Activated naive CD4-positive, alpha-beta T cell treated with anti-CD3 and anti-CD28 coated beads, Interleukin-2, amount 10 ng/mL, durations not matched to agents 7 days and 5 days (primary cell): ENCODE results near the gene CXCR4.

ENCODE experiments used
- CTCF ChIA-PET: fragments of 350-600 bp; sonication (Branson Sonifier 250); formaldehyde crosslinking; loops from one replicate; lab custom pipeline; 2021; ENCODE audit warnings: antibody characterized with exemption; lab: Charles Lee
- DNase-seq: peaks from one replicate; pipeline ENCODE4 v3.0.0-alpha.2; 2020
- H3K27ac Mint-ChIP-seq: one replicate; pipeline ENCODE4 v1.8.0; 2021; ENCODE audit warnings: mild to moderate bottlenecking, moderate library complexity, mixed read lengths
- H3K27me3 Mint-ChIP-seq: one replicate; pipeline ENCODE4 v1.8.0; 2021; ENCODE audit warnings: mild to moderate bottlenecking, mixed read lengths
- H3K36me3 Mint-ChIP-seq: one replicate; pipeline ENCODE4 v1.8.0; 2021; ENCODE audit warnings: mixed read lengths
- H3K4me1 Mint-ChIP-seq: one replicate; pipeline ENCODE4 v1.8.0; 2021; ENCODE audit warnings: mixed read lengths
- H3K4me3 Mint-ChIP-seq: one replicate; pipeline ENCODE4 v1.8.0; 2021; ENCODE audit warnings: mild to moderate bottlenecking, moderate library complexity, mixed read lengths
- H3K9me3 Mint-ChIP-seq: one replicate; pipeline ENCODE4 v1.8.0; 2021; ENCODE audit warnings: mixed read lengths

Gene CXCR4

DNA sequence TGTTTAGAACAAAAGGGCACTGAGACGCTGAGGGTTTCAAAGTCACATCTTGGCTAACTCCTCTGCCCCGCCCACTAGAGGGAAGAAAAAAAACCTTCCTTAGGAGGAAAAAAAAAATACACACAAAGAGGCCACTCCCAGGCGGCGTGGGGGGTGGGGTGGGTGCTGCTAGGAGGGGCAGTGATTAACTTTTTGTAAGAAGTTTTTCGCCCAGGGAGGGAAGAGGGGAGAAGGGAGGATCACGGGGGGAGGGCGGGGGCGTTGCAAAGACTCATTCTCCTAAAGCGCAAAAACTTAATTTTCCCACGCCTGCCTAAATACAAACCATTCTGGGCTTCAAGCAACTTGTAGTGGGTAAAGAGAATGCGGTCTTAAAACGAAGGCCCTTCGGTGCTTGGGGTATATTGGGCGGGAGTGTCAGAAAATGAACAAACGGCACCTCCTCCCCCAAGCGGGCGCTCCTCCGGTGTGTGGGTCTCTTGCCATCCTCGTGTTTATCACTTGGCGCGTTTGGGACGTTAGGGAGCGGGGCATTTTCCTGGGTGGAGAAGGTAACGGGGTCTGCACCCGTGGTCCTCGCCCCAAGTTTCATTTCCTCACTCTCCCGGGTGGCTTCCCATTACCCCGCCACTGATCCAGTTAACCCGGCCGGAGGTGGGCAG is 1.7 kb downstream of the CXCR4 start:
- Mint-ChIP-seq H3K36me3 (peaks cover 55% of the 10 kb centered on the region), H3K27ac (peak overlapping the region; percentile 92), H3K9me3 (no peaks in the 10 kb centered on the region), H3K4me3 (peak overlapping the region; percentile 97), H3K4me1 (peaks cover 56% of the 10 kb centered on the region), H3K27me3 (peaks cover 25% of the 10 kb centered on the region)
- peak; percentile 89 for DNase-seq
- CTCF ChIA-PET = interaction anchor here (0.9 to 1.6 kb wide), 3 partner anchors 60 to 260 kb away, joined by 3 to 8 read pairs (median 4); no protein-coding TSS in a partner anchor

DNA sequence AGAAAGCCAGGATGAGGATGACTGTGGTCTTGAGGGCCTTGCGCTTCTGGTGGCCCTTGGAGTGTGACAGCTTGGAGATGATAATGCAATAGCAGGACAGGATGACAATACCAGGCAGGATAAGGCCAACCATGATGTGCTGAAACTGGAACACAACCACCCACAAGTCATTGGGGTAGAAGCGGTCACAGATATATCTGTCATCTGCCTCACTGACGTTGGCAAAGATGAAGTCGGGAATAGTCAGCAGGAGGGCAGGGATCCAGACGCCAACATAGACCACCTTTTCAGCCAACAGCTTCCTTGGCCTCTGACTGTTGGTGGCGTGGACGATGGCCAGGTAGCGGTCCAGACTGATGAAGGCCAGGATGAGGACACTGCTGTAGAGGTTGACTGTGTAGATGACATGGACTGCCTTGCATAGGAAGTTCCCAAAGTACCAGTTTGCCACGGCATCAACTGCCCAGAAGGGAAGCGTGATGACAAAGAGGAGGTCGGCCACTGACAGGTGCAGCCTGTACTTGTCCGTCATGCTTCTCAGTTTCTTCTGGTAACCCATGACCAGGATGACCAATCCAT is 2.7 kb downstream of the CXCR4 start:
- Mint-ChIP-seq H3K36me3 (peaks cover 51% of the 10 kb centered on the region), H3K4me3 (peak overlapping the region; percentile 97), H3K27me3 (peaks cover 22% of the 10 kb centered on the region), H3K9me3 (no peaks in the 10 kb centered on the region), H3K4me1 (peaks cover 49% of the 10 kb centered on the region), H3K27ac (peak overlapping the region; percentile 67)
- CTCF ChIA-PET = interaction anchor here (0.9 kb wide), 1 partner anchor 65 kb away, joined by 3 read pairs; no protein-coding TSS in a partner anchor
- no peak for DNase-seq

DNA sequence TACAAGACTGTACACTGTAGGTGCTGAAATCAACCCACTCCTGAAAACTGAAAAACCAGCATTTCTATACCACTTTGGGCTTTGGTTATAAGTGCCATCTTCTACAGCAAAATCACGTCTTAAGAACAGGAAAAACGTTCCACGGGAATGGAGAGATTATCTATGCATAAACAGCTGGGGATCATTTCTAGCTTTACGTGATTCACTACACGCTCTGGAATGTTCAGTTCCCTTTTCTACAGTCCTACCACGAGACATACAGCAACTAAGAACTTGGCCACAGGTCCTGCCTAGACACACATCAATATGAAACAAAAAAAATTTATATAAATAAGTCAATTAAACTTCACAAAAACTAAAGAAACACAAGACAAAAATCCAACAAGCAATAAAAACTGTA is 3.6 kb downstream of the CXCR4 start:
- Mint-ChIP-seq H3K27ac (no peak overlapping the region), H3K27me3 (peaks cover 16% of the 10 kb centered on the region), H3K4me1 (peaks cover 43% of the 10 kb centered on the region), H3K4me3 (peak overlapping the region; percentile 63), H3K36me3 (peaks cover 53% of the 10 kb centered on the region), H3K9me3 (no peaks in the 10 kb centered on the region)
- CTCF ChIA-PET = interaction anchor here (0.9 kb wide), 1 partner anchor 64 kb away, joined by 3 read pairs; no protein-coding TSS in a partner anchor
- no peak for DNase-seq

DNA sequence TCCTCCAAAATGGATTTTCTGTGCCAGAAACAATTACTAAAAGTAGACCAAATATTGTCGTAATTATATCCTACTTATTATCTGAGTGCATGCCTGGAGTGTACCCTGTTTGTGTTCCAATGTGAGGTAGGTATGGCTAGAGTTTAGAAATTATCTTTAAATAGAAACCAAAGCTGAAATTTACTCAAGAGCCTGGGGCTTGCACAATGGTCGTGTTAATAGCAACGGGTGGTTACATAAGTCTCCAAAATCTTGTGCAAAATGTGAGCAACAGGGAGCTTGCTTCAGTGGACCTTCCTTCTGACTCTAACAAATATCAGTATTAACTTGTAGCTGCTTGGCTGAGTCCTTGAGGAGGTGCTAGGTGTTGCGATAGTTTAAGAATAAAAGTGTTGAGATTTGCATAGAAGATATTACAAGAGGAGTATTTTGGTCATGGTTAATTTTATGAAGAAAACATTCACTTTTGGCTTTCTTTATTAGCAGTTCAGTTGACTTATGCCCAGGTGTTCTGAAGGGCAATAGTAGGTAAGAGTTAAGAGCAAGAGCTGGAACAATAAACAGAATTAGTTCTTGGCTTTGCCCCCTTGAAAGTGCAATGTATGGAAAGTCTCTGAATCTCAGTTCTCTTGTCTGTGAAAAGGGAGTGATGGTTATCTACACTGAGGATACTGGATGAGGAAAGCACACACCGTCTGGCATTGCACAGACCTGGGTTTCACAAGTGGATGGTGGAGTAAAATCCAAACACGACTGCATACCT is 4.6 kb downstream of the CXCR4 start:
- Mint-ChIP-seq H3K4me1 (peaks cover 39% of the 10 kb centered on the region), H3K36me3 (peaks cover 53% of the 10 kb centered on the region)

DNA sequence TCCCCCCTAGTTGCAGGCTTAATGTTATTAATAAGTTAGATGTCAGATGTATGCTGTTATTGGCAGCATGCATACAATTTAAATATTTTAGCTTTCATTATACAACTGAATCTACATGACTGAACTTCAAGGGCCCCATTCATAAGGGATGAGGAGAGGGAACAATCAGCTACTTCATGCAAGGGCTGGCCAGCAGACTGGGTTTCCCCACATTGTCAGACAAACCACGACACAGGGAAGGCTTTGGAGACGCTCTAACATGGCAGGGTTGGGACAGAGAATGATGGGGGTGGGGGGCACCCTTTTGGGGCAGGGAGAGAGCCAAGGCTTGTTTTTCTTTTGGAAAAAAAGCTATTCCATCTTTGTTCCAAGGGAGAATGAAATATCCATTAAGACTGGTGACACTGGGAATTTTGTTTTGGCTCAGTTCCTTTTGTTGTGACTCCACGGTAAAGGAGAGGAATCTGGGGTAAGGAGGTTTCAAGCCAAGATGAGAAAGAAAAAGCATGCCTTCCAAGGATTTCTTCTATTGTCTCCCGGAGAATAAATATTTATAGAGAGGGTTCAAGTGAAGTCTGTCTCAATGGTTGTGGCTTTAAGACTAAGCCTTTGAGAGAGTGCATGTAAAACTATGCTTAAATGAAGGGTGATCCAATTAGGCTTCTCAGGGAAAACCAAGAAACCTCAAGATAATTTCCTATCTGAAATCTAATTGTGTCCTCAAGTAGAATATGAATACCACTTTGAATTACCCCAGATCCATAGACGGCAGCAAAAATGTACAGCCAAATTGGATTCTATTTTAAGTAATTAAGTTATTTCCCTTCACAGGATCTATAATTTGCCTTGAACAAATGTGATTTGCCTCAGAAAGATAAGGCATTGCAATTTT is 5.4 kb downstream of the CXCR4 start:
- Mint-ChIP-seq H3K27ac (no peak overlapping the region), H3K4me3 (peak overlapping the region; percentile 5), H3K36me3 (peaks cover 51% of the 10 kb centered on the region), H3K27me3 (peaks cover 7% of the 10 kb centered on the region), H3K9me3 (no peaks in the 10 kb centered on the region), H3K4me1 (peaks cover 40% of the 10 kb centered on the region)
- no peak for DNase-seq
- CTCF ChIA-PET = no interaction called here

More for the DNA sequence above, 4.6 kb downstream of the CXCR4 start:
- Mint-ChIP-seq H3K9me3 (no peaks in the 10 kb centered on the region), H3K27ac (peak overlapping the region; percentile 61), H3K4me3 (peak overlapping the region; percentile 63), H3K27me3 (peaks cover 11% of the 10 kb centered on the region)
- DNase-seq = no peak
- CTCF ChIA-PET = no interaction called here

DNA sequence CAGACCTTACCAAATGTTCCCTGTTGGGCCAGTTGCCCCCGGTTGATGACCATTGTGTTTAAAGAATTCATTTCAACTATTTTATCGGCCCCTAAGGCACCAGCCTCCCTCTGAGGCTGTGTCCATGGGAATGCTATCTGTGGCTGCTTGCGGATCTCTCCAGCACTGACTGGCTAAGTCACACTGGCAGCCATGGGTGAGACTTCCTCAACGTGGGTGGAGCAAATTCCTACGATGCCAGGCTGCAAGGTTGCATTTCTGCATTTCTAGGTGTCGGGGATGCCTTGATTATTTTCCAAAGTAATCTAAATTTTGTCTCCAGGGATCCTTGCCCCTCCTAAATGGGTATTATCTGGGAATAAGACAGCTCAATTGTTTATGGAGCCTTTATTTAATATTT is 6.2 kb downstream of the CXCR4 start:
- H3K27ac Mint-ChIP-seq = no peak overlapping the region
- CTCF ChIA-PET = no interaction called here

DNA sequence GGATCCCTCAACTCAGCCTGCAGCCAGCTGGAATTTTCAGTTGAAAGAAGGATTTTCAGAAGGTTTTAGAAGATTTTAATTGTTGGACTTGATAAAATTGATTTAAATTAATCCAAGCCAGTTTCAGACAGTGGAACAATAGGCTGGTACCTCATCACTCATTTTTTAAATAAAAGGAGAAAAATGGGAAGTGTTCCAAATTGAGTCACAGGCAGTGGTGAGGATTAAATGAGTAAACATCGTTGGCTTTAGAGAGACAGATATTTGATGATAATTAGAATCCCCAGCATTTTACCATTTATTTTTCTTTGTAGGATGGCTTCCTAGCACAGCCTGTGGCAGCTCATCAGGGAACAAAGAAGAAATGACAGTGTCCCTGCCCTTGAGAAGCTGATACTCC is 7.4 kb downstream of the CXCR4 start:
- Mint-ChIP-seq H3K9me3 (no peaks in the 10 kb centered on the region), H3K36me3 (peaks cover 36% of the 10 kb centered on the region), H3K27ac (no peak overlapping the region), H3K27me3 (peaks cover 6% of the 10 kb centered on the region), H3K4me3 (no peak overlapping the region), H3K4me1 (peaks cover 39% of the 10 kb centered on the region)
- no peak for DNase-seq
- CTCF ChIA-PET = no interaction called here

More for the DNA sequence above, 6.2 kb downstream of the CXCR4 start:
- Mint-ChIP-seq H3K4me3 (no peak overlapping the region), H3K9me3 (no peaks in the 10 kb centered on the region), H3K27me3 (peaks cover 2% of the 10 kb centered on the region), H3K36me3 (peaks cover 43% of the 10 kb centered on the region), H3K4me1 (peaks cover 42% of the 10 kb centered on the region)
- no peak for DNase-seq

DNA sequence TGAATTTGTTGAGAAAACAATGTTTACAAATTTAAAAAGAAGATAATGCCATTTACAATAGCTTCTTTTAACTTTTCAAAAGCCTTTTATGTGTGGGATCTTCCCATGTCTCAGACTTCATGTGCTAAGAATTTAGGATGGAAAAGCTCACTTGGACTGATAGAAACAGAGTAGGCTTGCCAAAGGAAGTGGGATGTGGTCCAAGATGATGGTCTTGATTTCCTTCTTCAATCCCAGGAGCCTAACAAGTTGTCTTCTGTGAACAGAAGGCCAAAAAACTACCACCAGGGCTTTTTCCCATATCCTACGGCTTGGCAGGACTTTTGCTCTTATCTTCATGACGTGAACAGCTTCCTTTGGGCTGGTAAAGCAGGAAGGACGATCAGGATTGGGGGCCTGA is 9.5 kb downstream of the CXCR4 start:
- Mint-ChIP-seq H3K27me3 (peaks cover 8% of the 10 kb centered on the region), H3K4me1 (peaks cover 20% of the 10 kb centered on the region), H3K4me3 (no peak overlapping the region), H3K27ac (no peak overlapping the region), H3K36me3 (peaks cover 17% of the 10 kb centered on the region), H3K9me3 (no peaks in the 10 kb centered on the region)
- CTCF ChIA-PET = interaction anchor here (0.6 to 1.1 kb wide), 3 partner anchors 27 to 195 kb away, joined by 3 to 4 read pairs (median 3); no protein-coding TSS in a partner anchor
- no peak for DNase-seq

DNA sequence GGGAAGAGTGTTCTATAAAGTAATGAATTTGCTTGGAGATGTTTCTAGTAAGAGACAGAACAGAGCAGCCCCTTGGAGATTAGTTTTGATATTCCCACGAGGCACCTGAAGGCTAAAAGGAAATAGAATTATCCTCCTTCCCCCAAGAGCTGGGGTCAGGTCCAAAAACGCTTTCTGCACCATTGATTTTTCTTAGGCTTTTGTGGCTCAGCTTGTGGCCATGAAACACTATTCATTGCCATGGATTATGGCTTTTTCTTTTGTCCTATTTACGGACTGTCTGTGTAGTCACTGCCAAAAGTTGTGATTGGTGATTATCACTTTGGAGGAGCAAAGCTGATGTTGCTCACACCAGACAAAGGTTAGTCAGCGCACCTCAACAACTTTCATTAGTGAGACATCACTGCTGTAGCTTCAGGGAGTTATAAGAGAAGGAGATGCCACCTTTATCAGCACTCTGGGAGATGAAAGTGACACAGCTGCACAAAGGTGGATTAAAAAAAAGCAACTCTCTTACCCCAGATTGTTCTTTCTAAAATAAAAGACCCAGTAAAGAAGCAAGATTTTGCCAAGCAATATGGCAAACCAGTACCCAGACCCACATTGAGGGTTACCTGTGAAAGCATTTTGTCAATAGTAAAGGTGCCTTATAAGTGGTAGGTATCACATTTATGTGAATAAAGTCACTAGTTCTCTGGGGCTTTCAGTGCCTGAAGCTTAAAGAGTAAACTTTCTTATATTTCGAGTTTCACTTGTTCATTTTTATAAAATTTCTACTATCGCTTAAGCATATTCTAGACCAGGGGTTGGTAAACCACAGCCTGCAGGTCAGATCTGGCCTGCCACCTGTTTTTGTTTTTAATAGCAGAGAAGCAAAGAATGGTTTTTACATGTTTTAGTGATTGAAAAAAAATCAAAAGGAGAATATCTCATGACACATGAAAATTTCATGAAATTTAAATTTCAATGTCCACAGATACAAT is 10.6 kb downstream of the CXCR4 start:
- Mint-ChIP-seq H3K4me1 (peaks cover 10% of the 10 kb centered on the region), H3K36me3 (peaks cover 5% of the 10 kb centered on the region), H3K4me3 (no peak overlapping the region), H3K27me3 (peaks cover 8% of the 10 kb centered on the region), H3K9me3 (no peaks in the 10 kb centered on the region), H3K27ac (no peak overlapping the region)
- DNase-seq = no peak
- CTCF ChIA-PET = no interaction called here

DNA sequence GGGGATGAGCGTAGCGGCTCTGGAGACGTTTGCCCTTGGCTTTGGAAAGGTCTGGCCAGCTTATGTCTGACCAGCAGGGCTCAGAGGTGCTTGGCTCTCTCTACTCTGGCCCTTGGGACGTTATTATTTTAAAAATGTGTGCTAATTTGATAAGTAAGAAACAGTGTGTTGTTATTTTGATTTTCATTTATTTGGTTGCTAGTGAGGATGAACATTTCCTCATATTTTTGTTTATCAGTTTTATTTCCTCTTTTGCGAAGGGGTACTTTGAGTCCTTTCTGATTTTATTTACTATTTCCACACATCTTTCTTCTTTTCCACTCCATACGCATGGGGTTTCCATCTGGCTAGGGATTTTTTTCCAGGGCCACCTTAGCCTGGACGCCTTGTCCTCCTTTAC is 11.4 kb downstream of the CXCR4 start:
- H3K36me3 Mint-ChIP-seq = peaks cover 3% of the 10 kb centered on the region
- H3K9me3 Mint-ChIP-seq = no peaks in the 10 kb centered on the region
- H3K4me1 Mint-ChIP-seq = peaks cover 8% of the 10 kb centered on the region
- no peak for DNase-seq
- CTCF ChIA-PET = no interaction called here
- peaks cover 8% of the 10 kb centered on the region for H3K27me3 Mint-ChIP-seq
- no peak overlapping the region for H3K4me3 Mint-ChIP-seq
- no peak overlapping the region for H3K27ac Mint-ChIP-seq

DNA sequence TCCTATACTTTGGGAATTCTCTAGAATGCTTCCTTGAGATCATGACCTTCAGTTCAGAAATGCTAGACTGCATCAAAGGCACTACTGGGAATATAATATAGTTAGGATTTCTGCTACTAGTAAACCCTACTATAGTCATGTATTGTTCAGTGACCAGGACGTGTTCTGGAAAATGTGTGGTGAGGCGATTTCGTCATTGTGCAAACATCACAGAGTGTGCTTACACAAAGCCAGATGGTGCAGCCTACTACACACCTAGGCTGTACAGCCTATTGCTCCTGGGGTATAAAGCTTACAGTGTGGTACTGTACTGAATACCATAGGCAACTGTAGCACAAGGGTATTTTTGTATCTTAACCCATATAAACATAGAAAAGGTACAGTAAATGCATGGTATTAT is 13.0 kb downstream of the CXCR4 start:
- Mint-ChIP-seq H3K36me3 (peaks cover 5% of the 10 kb centered on the region), H3K9me3 (peaks cover 4% of the 10 kb centered on the region), H3K4me3 (no peak overlapping the region), H3K27ac (no peak overlapping the region), H3K4me1 (peaks cover 22% of the 10 kb centered on the region), H3K27me3 (peaks cover 8% of the 10 kb centered on the region)
- DNase-seq = no peak
- CTCF ChIA-PET = no interaction called here

DNA sequence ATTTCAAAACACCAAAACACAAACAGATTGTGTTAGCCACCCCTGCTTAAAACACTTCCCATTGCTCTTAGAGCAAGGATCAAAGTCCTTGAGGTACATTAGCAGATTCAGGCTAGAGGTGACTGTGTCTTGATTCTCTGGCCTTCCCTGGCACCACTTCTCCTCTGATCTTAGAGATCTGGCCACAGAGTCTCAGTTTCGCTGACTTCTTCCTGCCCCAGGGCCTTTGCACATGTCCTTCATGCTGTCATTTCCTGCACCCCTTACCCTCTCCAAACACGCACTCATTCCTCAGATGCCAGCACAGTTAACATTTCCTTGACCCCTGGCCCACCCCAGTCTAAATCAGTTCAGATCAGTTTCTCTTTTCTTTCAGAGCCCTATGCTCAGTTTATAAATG is 16.9 kb downstream of the CXCR4 start:
- Mint-ChIP-seq H3K27ac (no peak overlapping the region), H3K36me3 (peaks cover 3% of the 10 kb centered on the region), H3K9me3 (peaks cover 4% of the 10 kb centered on the region), H3K4me1 (peaks cover 13% of the 10 kb centered on the region), H3K27me3 (peaks cover 4% of the 10 kb centered on the region), H3K4me3 (no peak overlapping the region)
- DNase-seq = no peak
- CTCF ChIA-PET = no interaction called here

DNA sequence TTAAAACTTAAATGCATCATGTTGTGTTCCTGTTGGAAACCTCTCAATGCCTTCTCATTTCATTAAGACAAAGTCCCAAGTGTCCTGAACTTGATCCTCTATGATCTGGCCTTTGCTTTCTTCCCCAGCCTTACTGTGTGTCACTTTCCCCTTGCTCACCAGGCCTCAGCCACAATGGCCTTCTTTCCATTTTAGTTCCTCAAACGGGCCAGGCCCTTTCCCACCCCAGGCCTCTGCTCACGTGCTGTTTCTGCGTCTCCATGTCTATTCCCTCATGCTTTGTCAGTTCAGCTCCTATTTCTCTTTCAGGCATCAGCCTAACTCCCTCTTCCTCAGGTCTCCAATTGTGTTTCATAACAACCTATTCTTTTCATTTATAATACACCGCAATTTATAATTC is 19.5 kb downstream of the CXCR4 start:
- Mint-ChIP-seq H3K36me3 (peaks cover 3% of the 10 kb centered on the region), H3K27me3 (no peaks in the 10 kb centered on the region), H3K4me1 (peaks cover 13% of the 10 kb centered on the region), H3K27ac (no peak overlapping the region), H3K9me3 (peaks cover 4% of the 10 kb centered on the region), H3K4me3 (no peak overlapping the region)
- DNase-seq = no peak
- CTCF ChIA-PET = no interaction called here
